Activated B cell treated with CpG ODN at 0.5 μM for 24 hours (primary cell): Measurements from ENCODE around the gene GID8. TPM values are rescaled to one million over a fixed set of nuclear protein-coding genes. Genes with fewer than 3 reads are reported as not detected.

ENCODE experiments used
- ATAC-seq: fragments of 200-7000 bp; cut with Tn5 transposase; one replicate; pipeline ENCODE4 v1.10.0; 2021; ENCODE audit warnings: low read depth, mild to moderate bottlenecking, moderate library complexity
- CTCF ChIA-PET: fragments of 350-600 bp; sonication (Branson Sonifier 250); formaldehyde crosslinking; loops from one replicate; lab custom pipeline; 2021; ENCODE audit warnings: antibody characterized with exemption; lab: Charles Lee
- POLR2A ChIA-PET: fragments of 350-600 bp; sonication (Branson Sonifier 250); formaldehyde crosslinking; loops from one replicate; lab custom pipeline; 2021; ENCODE audit warnings: antibody characterized with exemption; lab: Charles Lee
- DNase-seq: peaks from one replicate; pipeline ENCODE4 v3.0.0; 2022
- H3K27ac Mint-ChIP-seq: one replicate; pipeline ENCODE4 v1.8.0; 2020; ENCODE audit warnings: mixed read lengths
- H3K27me3 Mint-ChIP-seq: one replicate; pipeline ENCODE4 v1.8.0; 2021; ENCODE audit warnings: mixed read lengths
- H3K36me3 Mint-ChIP-seq: one replicate; pipeline ENCODE4 v1.8.0; 2021; ENCODE audit warnings: low read depth, mixed read lengths
- H3K4me1 Mint-ChIP-seq: one replicate; pipeline ENCODE4 v1.8.0; 2021; ENCODE audit warnings: mixed read lengths
- H3K4me3 Mint-ChIP-seq: one replicate; pipeline ENCODE4 v1.8.0; 2020; ENCODE audit warnings: mild to moderate bottlenecking, mixed read lengths
- H3K9me3 Mint-ChIP-seq: one replicate; pipeline ENCODE4 v1.8.0; 2020; ENCODE audit warnings: mixed read lengths
- CTCF ChIP-seq: fragments of 200-600 bp; IDR thresholded peaks from one replicate; pipeline ENCODE4 v1.8.0; 2022; ENCODE audit warnings: antibody characterized with exemption, mild to moderate bottlenecking
- intact Hi-C: fragments of 100-400 bp; cut with micrococcal nuclease; formaldehyde crosslinking; loops from one replicate; pipeline ENCODE4 v1.15.1; 2024
- total RNA-seq: library from RNA; stranded (reverse); gene quantifications from 2 replicates; pipeline ENCODE4 v1.2.3, GENCODE V29; 2022

The GID8 gene
- total RNA-seq, 1 donor from 2014 or later, result 43.1 TPM

GRCh38 chr20:62933966-62934365 is 4.0 kb upstream of the GID8 start:
- Mint-ChIP-seq H3K27ac (no peak overlapping the region), H3K4me1 (peaks cover 48% of the 10 kb centered on the region), H3K36me3 (peaks cover 16% of the 10 kb centered on the region), H3K27me3 (no peaks in the 10 kb centered on the region), H3K4me3 (no peak overlapping the region), H3K9me3 (no peaks in the 10 kb centered on the region)
- ChIA-PET POLR2A (interaction anchor here (1.4 to 5.8 kb wide), 2 partner anchors 7 to 20 kb away, joined by 6 to 68 read pairs; partner anchors contain the start of gene DIDO1), CTCF (interaction anchor here (1.0 to 1.3 kb wide), 2 partner anchors 16 to 27 kb away, joined by 3 to 5 read pairs; no protein-coding TSS in a partner anchor)
- no peak for TF ChIP-seq CTCF
- ATAC-seq (no peak), DNase-seq (no peak)
- intact Hi-C loops, result loop anchor here (10.0 kb wide), 1 partner anchor 549 kb away; the partner anchor contains the start of gene RPS21

- no peaks in the 10 kb centered on the region for H3K27me3 Mint-ChIP-seq
- ATAC-seq (no peak), DNase-seq (no peak)
- intact Hi-C loops, result loop anchor here (10.0 kb wide), 1 partner anchor 551 kb away; the partner anchor contains the start of gene RPS21
- CTCF ChIA-PET, result interaction anchor here (1.3 kb wide), 1 partner anchor 28 kb away, joined by 5 read pairs; no protein-coding TSS in a partner anchor
- POLR2A ChIA-PET, result interaction anchor here (1.1 to 5.8 kb wide), 4 partner anchors 9 to 19 kb away, joined by 3 to 68 read pairs (median 4); partner anchors contain the start of gene DIDO1
- H3K4me3 Mint-ChIP-seq, result no peak overlapping the region
- no peaks in the 10 kb centered on the region for H3K9me3 Mint-ChIP-seq
- H3K4me1 Mint-ChIP-seq, result peaks cover 49% of the 10 kb centered on the region
- H3K27ac Mint-ChIP-seq, result no peak overlapping the region
- no peak for TF ChIP-seq CTCF
- H3K36me3 Mint-ChIP-seq, result peaks cover 17% of the 10 kb centered on the region
Measured at GRCh38 chr20:62935204-62935967, 2.6 kb upstream of the GID8 start.

DNA sequence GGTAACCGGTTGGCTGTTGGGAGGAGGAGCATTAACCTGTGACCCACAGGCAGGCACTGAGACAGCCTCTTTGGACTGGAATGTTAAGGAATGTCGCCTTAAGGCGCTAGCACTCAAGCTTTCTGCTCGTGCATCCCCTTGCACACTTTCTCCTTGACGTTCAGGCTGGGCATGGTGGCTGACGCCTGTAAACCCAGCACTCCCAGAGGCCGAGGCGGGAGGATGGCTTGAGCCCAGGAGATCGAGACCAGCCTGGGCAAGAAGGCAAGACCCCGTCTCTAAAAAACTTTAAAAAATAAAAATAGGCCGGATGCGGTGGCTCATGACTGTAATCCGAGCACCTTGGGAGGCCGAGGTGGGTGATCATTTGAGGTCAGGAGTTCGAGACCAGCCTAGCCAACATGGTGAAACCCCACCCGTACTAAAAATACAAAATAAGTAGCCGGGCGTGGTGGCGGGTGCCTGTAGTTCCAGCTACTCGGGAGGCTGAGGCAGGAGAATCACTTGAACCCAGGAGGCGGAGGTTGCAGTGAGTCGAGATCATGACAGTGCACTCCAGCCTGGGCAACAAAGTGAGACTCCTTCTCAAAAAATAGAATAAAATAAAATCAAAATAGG is 1.9 kb upstream of the GID8 start:
- no peak for ATAC-seq
- Mint-ChIP-seq H3K27me3 (no peaks in the 10 kb centered on the region), H3K4me3 (peak overlapping the region; percentile 94), H3K27ac (no peak overlapping the region), H3K9me3 (no peaks in the 10 kb centered on the region), H3K36me3 (peaks cover 19% of the 10 kb centered on the region), H3K4me1 (peaks cover 43% of the 10 kb centered on the region)
- ChIA-PET POLR2A (interaction anchor here (1.1 to 5.8 kb wide), 4 partner anchors 9 to 41 kb away, joined by 3 to 68 read pairs (median 34); partner anchors contain the start of genes DIDO1 and SLC17A9), CTCF (no interaction called here)
- no peak for DNase-seq
- no peak for TF ChIP-seq CTCF
- intact Hi-C loops, result loop anchor here (10.0 kb wide), 1 partner anchor 551 kb away; the partner anchor contains the start of gene RPS21

- CTCF ChIA-PET, result interaction anchor here (0.6 to 1.3 kb wide), 2 partner anchors 10 to 16 kb away, joined by 3 to 5 read pairs; no protein-coding TSS in a partner anchor
- DNase-seq (peak; percentile 97), ATAC-seq (peak; percentile 88)
- intact Hi-C loops, result loop anchor here (1.0 to 10.0 kb wide), 5 partner anchors 11 to 553 kb away; partner anchors contain the start of genes DIDO1 and RPS21
- H3K9me3 Mint-ChIP-seq, result no peaks in the 10 kb centered on the region
- TF ChIP-seq CTCF, result no peak
- H3K27ac Mint-ChIP-seq, result peak overlapping the region; percentile 94
- no peaks in the 10 kb centered on the region for H3K27me3 Mint-ChIP-seq
- peaks cover 32% of the 10 kb centered on the region for H3K36me3 Mint-ChIP-seq
- POLR2A ChIA-PET, result interaction anchor here (0.6 to 5.8 kb wide), 12 partner anchors 11 to 583 kb away, joined by 3 to 68 read pairs (median 6); partner anchors contain the start of genes DIDO1, PPDPF, SLC17A9 and TCFL5
- H3K4me3 Mint-ChIP-seq, result peak overlapping the region; percentile 94
- peaks cover 42% of the 10 kb centered on the region for H3K4me1 Mint-ChIP-seq
Measured at GRCh38 chr20:62937268-62938104, 461 bp upstream of the GID8 start.
